ENCODE measurements around the gene PNLIPRP2. TPM values are rescaled to one million over a fixed set of nuclear protein-coding genes. Genes with fewer than 3 reads are reported as not detected.

The PNLIPRP2 gene
- total RNA-seq, 1 experiment from 2014 or later: not detected

GRCh38 chr10:116676633-116677032 is 55.9 kb downstream of the PNLIPRP2 start:
- DNase-seq (ENCODE audit: extremely low read depth, low read depth): no peak

GRCh38 chr10:116679351-116679750 is 58.6 kb downstream of the PNLIPRP2 start:
- DNase-seq (ENCODE audit: extremely low read depth, low read depth): no peak

GRCh38 chr10:116683166-116683565 is 62.4 kb downstream of the PNLIPRP2 start:
- no peak for DNase-seq (ENCODE audit: extremely low read depth, low read depth)

GRCh38 chr10:116683821-116684220 is 63.1 kb downstream of the PNLIPRP2 start:
- no peak for DNase-seq (ENCODE audit: extremely low read depth, low read depth)

GRCh38 chr10:116684781-116685180 is 64.0 kb downstream of the PNLIPRP2 start:
- no peak for DNase-seq (ENCODE audit: extremely low read depth, low read depth)

- no peak for DNase-seq (ENCODE audit: extremely low read depth, low read depth)
Measured at GRCh38 chr10:116685807-116686206, 65.1 kb downstream of the PNLIPRP2 start.

- no peak for DNase-seq (ENCODE audit: extremely low read depth, low read depth)
Measured at GRCh38 chr10:116686632-116687031, 65.9 kb downstream of the PNLIPRP2 start.

- no peak for DNase-seq (ENCODE audit: extremely low read depth, low read depth)
Measured at GRCh38 chr10:116687633-116688032, 66.9 kb downstream of the PNLIPRP2 start.

- no peak for DNase-seq (ENCODE audit: extremely low read depth, low read depth)
Measured at GRCh38 chr10:116688241-116688711, 67.5 kb downstream of the PNLIPRP2 start.

- DNase-seq (ENCODE audit: extremely low read depth, low read depth): no peak
Measured at GRCh38 chr10:116688741-116689495, 68.2 kb downstream of the PNLIPRP2 start.

GRCh38 chr10:116689744-116690143 is 69.0 kb downstream of the PNLIPRP2 start:
- DNase-seq (ENCODE audit: extremely low read depth, low read depth): no peak

- no peak for DNase-seq (ENCODE audit: extremely low read depth, low read depth)
Measured at GRCh38 chr10:116690356-116691322, 69.9 kb downstream of the PNLIPRP2 start.

- no peak for DNase-seq (ENCODE audit: extremely low read depth, low read depth)
Measured at GRCh38 chr10:116691635-116692034, 70.9 kb downstream of the PNLIPRP2 start.

- DNase-seq (ENCODE audit: extremely low read depth, low read depth): no peak
Measured at GRCh38 chr10:116692225-116692624, 71.5 kb downstream of the PNLIPRP2 start.

GRCh38 chr10:116694243-116694926 is 73.6 kb downstream of the PNLIPRP2 start:
- no peak for DNase-seq (ENCODE audit: extremely low read depth, low read depth)

Other genes with a start within 250 kb of the PNLIPRP2 start
- not detected in 2 replicates for gene PNLIPRP3, start 193.1 kb upstream of the PNLIPRP2 start, total RNA-seq (2014; rRNA removed; shearing (Covaris generic))
- not detected in 2 replicates for gene PNLIP, start 75.0 kb upstream of the PNLIPRP2 start, total RNA-seq (2014; rRNA removed; shearing (Covaris generic))
- not detected in 2 replicates for gene PNLIPRP1, start 30.0 kb upstream of the PNLIPRP2 start, total RNA-seq (2014; rRNA removed; shearing (Covaris generic))
- 10.0 and 10.6 TPM in 2 replicates for gene HSPA12A, start 121.6 kb downstream of the PNLIPRP2 start, total RNA-seq (2014; rRNA removed; shearing (Covaris generic))
- gene ENO4, start 228.5 kb downstream of the PNLIPRP2 start, total RNA-seq (2014; rRNA removed; shearing (Covaris generic)): 0.52 TPM in 2 replicates

Measured in NCI-H460 (cell line).